NCI-H2227 (cell line): ENCODE results near the gene MROH9.

Source experiments
- DNase-seq: peaks from one replicate; lab custom pipeline; 2025; ENCODE audit not compliant: unreplicated experiment; lab: John Stamatoyannopoulos, UW

MROH9 gene

GRCh38 chr1:170967042-170967910, 31.9 kb downstream of the MROH9 start:
- DNase-seq, result no peak

GRCh38 chr1:170970256-170970655, 34.9 kb downstream of the MROH9 start:
- DNase-seq, result no peak

- DNase-seq, result no peak
These were observed 43.1 kb downstream of the MROH9 start for GRCh38 chr1:170978371-170978910.

GRCh38 chr1:170985406-170985805, 50.1 kb downstream of the MROH9 start:
- DNase-seq, result no peak

GRCh38 chr1:170986901-170987300, 51.6 kb downstream of the MROH9 start:
- no peak for DNase-seq

GRCh38 chr1:170987424-170987823, 52.1 kb downstream of the MROH9 start:
- DNase-seq, result no peak

- DNase-seq, result no peak
These were observed 57.8 kb downstream of the MROH9 start for GRCh38 chr1:170993151-170993550.

- DNase-seq, result no peak
These were observed 58.4 kb downstream of the MROH9 start for GRCh38 chr1:170993717-170994116.

- DNase-seq, result no peak
These were observed 79.5 kb downstream of the MROH9 start for GRCh38 chr1:171014880-171015279.

GRCh38 chr1:171017426-171017825, 82.1 kb downstream of the MROH9 start:
- no peak for DNase-seq

- no peak for DNase-seq
These were observed 84.6 kb downstream of the MROH9 start for GRCh38 chr1:171019971-171020370.

GRCh38 chr1:171032822-171033702, 97.7 kb downstream of the MROH9 start:
- no peak for DNase-seq

- no peak for DNase-seq
These were observed 102.3 kb downstream of the MROH9 start for GRCh38 chr1:171037626-171038025.

- DNase-seq, result no peak
These were observed 103.0 kb downstream of the MROH9 start for GRCh38 chr1:171038284-171038683.

- no peak for DNase-seq
These were observed 112.7 kb downstream of the MROH9 start for GRCh38 chr1:171048014-171048413.

- DNase-seq, result no peak
These were observed 117.6 kb downstream of the MROH9 start for GRCh38 chr1:171052977-171053376.

- DNase-seq, result no peak
These were observed 120.8 kb downstream of the MROH9 start for GRCh38 chr1:171055966-171056643.

GRCh38 chr1:171061425-171062143, 126.2 kb downstream of the MROH9 start:
- no peak for DNase-seq

GRCh38 chr1:171062902-171063301, 127.6 kb downstream of the MROH9 start:
- DNase-seq, result no peak

- DNase-seq, result no peak
These were observed 139.7 kb downstream of the MROH9 start for GRCh38 chr1:171075041-171075440.
